AG04449 (cell line): ENCODE results near the gene MED13L.

Source experiments
- CTCF ChIA-PET: fragments of 350-600 bp; formaldehyde crosslinking; extraction: SDS; loops from one replicate; lab custom pipeline; 2021; ENCODE audit warnings: antibody characterized with exemption; lab: Yijun Ruan, JAX
- POLR2A ChIA-PET: fragments of 400-600, 350-600 bp; formaldehyde crosslinking; extraction: SDS; loops from one replicate; lab custom pipeline; 2020; ENCODE audit warnings: antibody characterized with exemption, inconsistent platforms; lab: Yijun Ruan, JAX
- DNase-seq: peaks from one replicate; pipeline ENCODE4 v3.0.0-alpha.2; 2010; ENCODE audit warnings: low read depth, low spot score
- H3K4me3 ChIP-seq: 2 replicates; pipeline ENCODE4 v1.5.1; 2011; ENCODE audit warnings: low read depth, mild to moderate bottlenecking, control low read depth, low read length
- CTCF ChIP-seq: IDR thresholded peaks from one replicate; pipeline ENCODE4 v1.5.1; 2011; ENCODE audit warnings: mild to moderate bottlenecking, moderate library complexity, low read length, control low read depth, inconsistent platforms; ENCODE audit not compliant: insufficient read depth; ENCODE audit errors: missing control alignments

MED13L gene

GRCh38 chr12:116141833-116142162 lies 135.7 kb downstream of the MED13L start:
- ChIA-PET POLR2A (no interaction called here), CTCF (interaction anchor here (0.6 to 2.4 kb wide), 10 partner anchors 34 to 459 kb away, joined by 3 to 13 read pairs (median 3); no protein-coding TSS in a partner anchor)

DNA sequence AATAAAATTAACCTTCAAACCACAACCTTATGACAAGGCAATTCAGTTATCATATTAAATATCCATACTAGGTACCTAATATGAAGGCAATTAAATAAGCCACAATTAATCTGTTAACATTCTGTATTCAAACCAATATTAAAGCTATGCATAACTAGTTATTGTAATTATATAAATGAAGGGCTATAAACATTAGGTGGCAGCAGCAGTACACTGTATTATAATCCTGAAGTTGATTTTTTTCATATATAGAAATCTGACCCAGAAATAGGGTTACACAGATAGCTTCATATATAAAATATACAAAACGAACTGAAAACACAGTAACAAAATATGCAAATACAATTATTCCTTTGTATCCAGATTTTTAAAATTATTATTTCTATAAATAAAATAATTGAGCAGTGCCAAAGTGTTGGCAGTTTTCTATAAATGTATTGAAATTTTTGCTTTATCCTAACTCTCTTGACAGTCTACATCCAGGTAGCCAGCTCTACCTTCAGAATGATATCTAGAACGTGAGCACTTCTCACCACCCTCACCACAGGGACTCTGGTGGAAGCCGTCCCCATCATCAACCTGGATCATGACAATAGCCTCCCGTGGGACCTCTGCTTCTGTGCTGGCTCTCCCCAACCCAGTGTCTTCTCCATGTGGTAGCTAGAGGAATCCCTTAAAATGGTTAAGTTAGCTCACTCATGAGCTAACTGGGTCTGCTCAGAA lies 136.2 kb downstream of the MED13L start:
- no peak for DNase-seq
- no peak for TF ChIP-seq CTCF
- no peak overlapping the region for H3K4me3 ChIP-seq
- ChIA-PET CTCF (interaction anchor here (0.6 to 2.4 kb wide), 15 partner anchors 13 to 565 kb away, joined by 3 to 13 read pairs (median 3); no protein-coding TSS in a partner anchor), POLR2A (no interaction called here)

More at GRCh38 chr12:116141833-116142162, 135.7 kb downstream of the MED13L start:
- H3K4me3 ChIP-seq, result no peak overlapping the region
- no peak for DNase-seq
- TF ChIP-seq CTCF, result no peak

DNA sequence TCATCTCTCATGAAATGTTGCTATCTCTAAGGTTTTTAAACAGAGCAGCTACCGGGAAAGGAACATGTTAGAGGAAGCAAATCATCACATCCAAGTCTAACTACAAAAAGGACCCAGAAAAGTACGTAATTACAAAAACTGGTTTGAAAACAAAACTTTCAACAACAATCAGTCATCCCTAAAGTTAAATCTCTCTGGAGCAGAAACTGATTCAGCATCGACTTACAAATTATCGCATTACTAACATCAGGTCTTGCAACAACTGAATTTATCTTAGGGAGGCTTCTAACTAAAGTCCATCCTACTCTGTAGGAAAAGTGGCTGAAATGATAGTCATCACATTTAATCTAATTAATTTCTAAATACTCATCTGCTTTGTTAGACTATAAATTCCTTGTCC lies 137.0 kb downstream of the MED13L start:
- CTCF ChIA-PET, result interaction anchor here (0.8 to 2.4 kb wide), 8 partner anchors 12 to 566 kb away, joined by 3 to 13 read pairs (median 3); no protein-coding TSS in a partner anchor
- H3K4me3 ChIP-seq, result no peak overlapping the region
- no peak for TF ChIP-seq CTCF
- DNase-seq, result no peak
- POLR2A ChIA-PET, result no interaction called here

GRCh38 chr12:116138781-116139180 lies 138.7 kb downstream of the MED13L start:
- POLR2A ChIA-PET, result interaction anchor here (0.6 kb wide), 1 partner anchor 395 kb away, joined by 3 read pairs; no protein-coding TSS in a partner anchor
- DNase-seq, result no peak
- H3K4me3 ChIP-seq, result no peak overlapping the region
- no peak for TF ChIP-seq CTCF
- CTCF ChIA-PET, result no interaction called here

DNA sequence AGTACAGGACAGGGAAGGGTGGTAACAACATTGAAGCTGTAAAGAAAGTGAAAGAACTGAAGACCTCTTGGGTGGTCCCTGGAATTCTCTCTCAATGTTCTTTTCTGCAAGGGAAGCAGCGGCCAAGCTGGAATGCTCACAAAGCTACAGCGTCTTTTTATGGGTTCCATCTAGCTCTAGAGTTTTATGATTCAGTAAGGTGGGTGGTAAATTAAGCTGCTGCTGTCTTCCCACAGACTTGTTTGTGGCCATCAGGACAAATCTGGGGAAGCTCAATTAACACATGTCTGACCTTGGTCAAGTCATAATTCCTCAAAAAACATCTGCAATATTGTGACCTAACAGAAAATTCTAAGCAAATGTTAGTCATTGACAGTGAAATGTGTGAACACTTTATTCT lies 139.1 kb downstream of the MED13L start:
- TF ChIP-seq CTCF, result no peak
- ChIA-PET POLR2A (interaction anchor here (0.6 kb wide), 1 partner anchor 396 kb away, joined by 3 read pairs; no protein-coding TSS in a partner anchor), CTCF (interaction anchor here (1.3 to 1.7 kb wide), 2 partner anchors 140 to 744 kb away, joined by 3 to 5 read pairs; no protein-coding TSS in a partner anchor)
- no peak for DNase-seq
- no peak overlapping the region for H3K4me3 ChIP-seq

GRCh38 chr12:116137318-116137717 lies 140.2 kb downstream of the MED13L start:
- H3K4me3 ChIP-seq, result no peak overlapping the region
- POLR2A ChIA-PET, result no interaction called here
- no peak for DNase-seq
- CTCF ChIA-PET, result interaction anchor here (1.3 to 1.7 kb wide), 2 partner anchors 139 to 745 kb away, joined by 3 to 5 read pairs; no protein-coding TSS in a partner anchor
- TF ChIP-seq CTCF, result no peak
